Astrocyte (in vitro differentiated cells and primary cell): Measurements from ENCODE around the gene ATAD2B. TPM values are rescaled to one million over a fixed set of nuclear protein-coding genes. Genes with fewer than 3 reads are reported as not detected.

Experiments
- DNase-seq: peaks from one replicate; pipeline ENCODE4 v3.0.0-alpha.2; 2010; ENCODE audit warnings: low read depth
- FAIRE-seq: peaks from 2 replicates; lab custom pipeline; 2011; peaks lifted over from hg19 to GRCh38; lab: Jason Lieb, UNC
- H2AFZ ChIP-seq: 2 replicates; pipeline ENCODE4 v1.6.0; 2012; ENCODE audit warnings: low read depth, low read length, inconsistent platforms
- H3K27ac ChIP-seq: 2 replicates; pipeline ENCODE4 v1.5.1; 2011; ENCODE audit warnings: low read depth, low read length, inconsistent platforms
- H3K27me3 ChIP-seq: 2 replicates; pipeline ENCODE4 v1.6.0; 2011; ENCODE audit warnings: low read length, inconsistent platforms; ENCODE audit not compliant: insufficient read depth
- H3K36me3 ChIP-seq: 2 replicates; pipeline ENCODE4 v1.5.1; 2011; ENCODE audit warnings: low read length, inconsistent platforms; ENCODE audit not compliant: insufficient read depth
- H3K4me1 ChIP-seq: 2 replicates; pipeline ENCODE4 v1.5.1; 2011; ENCODE audit warnings: low read length, inconsistent platforms; ENCODE audit not compliant: insufficient read depth
- H3K4me2 ChIP-seq: 2 replicates; pipeline ENCODE4 v1.6.0; 2012; ENCODE audit warnings: low read length, inconsistent platforms
- H3K4me3 ChIP-seq: 2 replicates; pipeline ENCODE4 v1.5.1; 2011; ENCODE audit warnings: low read depth, mild to moderate bottlenecking, low read length, inconsistent platforms; ENCODE audit not compliant: insufficient read depth
- H3K79me2 ChIP-seq: 2 replicates; pipeline ENCODE4 v1.6.0; 2012; ENCODE audit warnings: mild to moderate bottlenecking, low read length, inconsistent platforms; ENCODE audit not compliant: insufficient read depth
- H3K9ac ChIP-seq: 2 replicates; pipeline ENCODE4 v1.6.0; 2012; ENCODE audit warnings: mild to moderate bottlenecking, low read length, inconsistent platforms
- H3K9me3 ChIP-seq: 2 replicates; pipeline ENCODE4 v1.5.1; 2012; ENCODE audit warnings: low read depth, mild to moderate bottlenecking, low read length, inconsistent platforms; ENCODE audit not compliant: insufficient read depth
- H4K20me1 ChIP-seq: 2 replicates; pipeline ENCODE4 v1.6.0; 2012; ENCODE audit warnings: low read length, inconsistent platforms; ENCODE audit not compliant: insufficient read depth
- H3K27ac Mint-ChIP-seq: one replicate; pipeline ENCODE4 v1.8.0; 2021; ENCODE audit warnings: mild to moderate bottlenecking, mixed read lengths; ENCODE audit not compliant: unreplicated experiment
- H3K27me3 Mint-ChIP-seq: one replicate; pipeline ENCODE4 v1.8.0; 2021; ENCODE audit warnings: low read depth, mixed read lengths; ENCODE audit not compliant: unreplicated experiment
- H3K36me3 Mint-ChIP-seq: one replicate; pipeline ENCODE4 v1.8.0; 2021; ENCODE audit warnings: low read depth, mixed read lengths; ENCODE audit not compliant: unreplicated experiment
- H3K4me1 Mint-ChIP-seq: one replicate; pipeline ENCODE4 v1.8.0; 2021; ENCODE audit warnings: low read depth, mixed read lengths; ENCODE audit not compliant: unreplicated experiment
- H3K4me3 Mint-ChIP-seq: one replicate; pipeline ENCODE4 v1.8.0; 2021; ENCODE audit warnings: mild to moderate bottlenecking, moderate library complexity, mixed read lengths; ENCODE audit not compliant: unreplicated experiment
- H3K9me3 Mint-ChIP-seq: one replicate; pipeline ENCODE4 v1.8.0; 2021; ENCODE audit warnings: mild to moderate bottlenecking, mixed read lengths; ENCODE audit not compliant: unreplicated experiment
- EZH2 ChIP-seq: IDR thresholded peaks from 2 replicates; pipeline ENCODE4 v1.6.1; 2012; ENCODE audit warnings: mild to moderate bottlenecking, low read length, inconsistent platforms; ENCODE audit not compliant: insufficient read depth
- total RNA-seq: library from RNA; stranded (reverse); gene quantifications from 2 replicates; pipeline ENCODE4 v1.2.1, GENCODE V29; 2021
- TF ChIP-seq, protein P1 (sequence below): IDR thresholded peaks from 2 replicates; pipeline ENCODE4 v1.5.1; 2011; ENCODE audit warnings: low read depth, mild to moderate bottlenecking, inconsistent platforms, low read length, moderate library complexity; ENCODE audit not compliant: insufficient read depth

The ATAD2B gene
- total RNA-seq, 1 donor from 2014 or later: 12.2 TPM

- Histone ChIP-seq H3K4me2 (no peak overlapping the region), H3K9ac (no peak overlapping the region), H3K27ac (no peak overlapping the region), H3K79me2 (no peaks in the 10 kb centered on the region), H3K9me3 (no peaks in the 10 kb centered on the region), H2AFZ (no peak overlapping the region), H3K4me3 (no peak overlapping the region), H3K4me1 (no peaks in the 10 kb centered on the region), H3K27me3 (no peaks in the 10 kb centered on the region), H3K36me3 (no peaks in the 10 kb centered on the region), H4K20me1 (no peaks in the 10 kb centered on the region)
- no peaks in the 10 kb centered on the region for H3K27me3 Mint-ChIP-seq
- H3K4me1 Mint-ChIP-seq: peaks cover 9% of the 10 kb centered on the region
- H3K4me3 Mint-ChIP-seq: no peak overlapping the region
- FAIRE-seq: no peak
- DNase-seq: no peak
- no peak for TF ChIP-seq EZH2
- TF ChIP-seq, protein P1, sequence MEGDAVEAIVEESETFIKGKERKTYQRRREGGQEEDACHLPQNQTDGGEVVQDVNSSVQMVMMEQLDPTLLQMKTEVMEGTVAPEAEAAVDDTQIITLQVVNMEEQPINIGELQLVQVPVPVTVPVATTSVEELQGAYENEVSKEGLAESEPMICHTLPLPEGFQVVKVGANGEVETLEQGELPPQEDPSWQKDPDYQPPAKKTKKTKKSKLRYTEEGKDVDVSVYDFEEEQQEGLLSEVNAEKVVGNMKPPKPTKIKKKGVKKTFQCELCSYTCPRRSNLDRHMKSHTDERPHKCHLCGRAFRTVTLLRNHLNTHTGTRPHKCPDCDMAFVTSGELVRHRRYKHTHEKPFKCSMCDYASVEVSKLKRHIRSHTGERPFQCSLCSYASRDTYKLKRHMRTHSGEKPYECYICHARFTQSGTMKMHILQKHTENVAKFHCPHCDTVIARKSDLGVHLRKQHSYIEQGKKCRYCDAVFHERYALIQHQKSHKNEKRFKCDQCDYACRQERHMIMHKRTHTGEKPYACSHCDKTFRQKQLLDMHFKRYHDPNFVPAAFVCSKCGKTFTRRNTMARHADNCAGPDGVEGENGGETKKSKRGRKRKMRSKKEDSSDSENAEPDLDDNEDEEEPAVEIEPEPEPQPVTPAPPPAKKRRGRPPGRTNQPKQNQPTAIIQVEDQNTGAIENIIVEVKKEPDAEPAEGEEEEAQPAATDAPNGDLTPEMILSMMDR: no peak
- H3K36me3 Mint-ChIP-seq: no peaks in the 10 kb centered on the region
- H3K9me3 Mint-ChIP-seq: no peaks in the 10 kb centered on the region
- H3K27ac Mint-ChIP-seq: no peak overlapping the region
Observed at GRCh38 chr2:23823863-23824262, 103.1 kb downstream of the ATAD2B start.

- no peak for DNase-seq
- peaks cover 7% of the 10 kb centered on the region for H3K36me3 Mint-ChIP-seq
Observed at GRCh38 chr2:23814963-23815362, 112.0 kb downstream of the ATAD2B start.

DNA sequence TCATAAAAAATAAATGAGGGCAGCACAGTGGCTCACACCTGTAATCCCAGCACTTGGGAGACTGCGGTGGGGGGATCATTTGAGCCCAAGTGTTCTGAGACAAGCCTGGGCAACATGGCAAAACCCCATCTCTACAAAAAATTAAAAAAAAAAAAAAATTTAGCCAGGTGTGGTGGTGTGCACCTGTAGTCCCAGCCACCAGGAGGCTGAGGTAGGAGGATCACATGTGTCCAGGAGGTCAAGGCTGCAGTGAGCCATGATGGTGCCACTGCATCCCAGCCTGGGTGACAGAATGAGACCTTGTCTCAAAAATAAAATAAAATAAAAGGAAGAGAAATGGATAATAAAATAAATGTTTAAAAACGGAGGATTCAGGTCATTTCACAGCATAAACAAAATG lies 113.5 kb downstream of the ATAD2B start:
- Histone ChIP-seq H3K4me3 (no peak overlapping the region), H3K36me3 (peaks cover 3% of the 10 kb centered on the region), H3K9me3 (no peaks in the 10 kb centered on the region), H3K4me1 (no peaks in the 10 kb centered on the region), H3K79me2 (no peaks in the 10 kb centered on the region), H2AFZ (no peak overlapping the region), H3K27me3 (no peaks in the 10 kb centered on the region), H3K4me2 (no peak overlapping the region), H3K9ac (no peak overlapping the region), H4K20me1 (no peaks in the 10 kb centered on the region), H3K27ac (no peak overlapping the region)
- Mint-ChIP-seq H3K27me3 (no peaks in the 10 kb centered on the region), H3K27ac (no peak overlapping the region), H3K36me3 (peaks cover 7% of the 10 kb centered on the region), H3K4me3 (no peak overlapping the region), H3K9me3 (no peaks in the 10 kb centered on the region), H3K4me1 (no peaks in the 10 kb centered on the region)
- DNase-seq (no peak), FAIRE-seq (no peak)
- TF ChIP-seq, protein P1: no peak
- no peak for TF ChIP-seq EZH2

More at GRCh38 chr2:23814963-23815362, 112.0 kb downstream of the ATAD2B start:
- FAIRE-seq: no peak
- H3K9ac ChIP-seq: no peak overlapping the region
- H3K27ac Mint-ChIP-seq: no peak overlapping the region
- TF ChIP-seq, protein P1: no peak
- TF ChIP-seq EZH2: no peak
- no peak overlapping the region for H2AFZ ChIP-seq
- no peaks in the 10 kb centered on the region for H3K9me3 Mint-ChIP-seq
- H3K4me1 ChIP-seq: no peaks in the 10 kb centered on the region
- no peaks in the 10 kb centered on the region for H4K20me1 ChIP-seq
- no peaks in the 10 kb centered on the region for H3K79me2 ChIP-seq
- peaks cover 3% of the 10 kb centered on the region for H3K36me3 ChIP-seq
- no peaks in the 10 kb centered on the region for H3K27me3 ChIP-seq
- no peaks in the 10 kb centered on the region for H3K4me1 Mint-ChIP-seq
- H3K27ac ChIP-seq: no peak overlapping the region
- no peak overlapping the region for H3K4me2 ChIP-seq
- H3K4me3 ChIP-seq: no peak overlapping the region
- no peak overlapping the region for H3K4me3 Mint-ChIP-seq
- H3K27me3 Mint-ChIP-seq: no peaks in the 10 kb centered on the region
- no peaks in the 10 kb centered on the region for H3K9me3 ChIP-seq
